Ovary (tissue), 3 donors: ENCODE data around the gene COQ8A.

Source experiments
- POLR2A ChIP-seq: fragments of 450-650 bp; IDR thresholded peaks from one replicate; pipeline ENCODE4 v1.6.1; 2017; ENCODE audit warnings: antibody characterized with exemption, mild to moderate bottlenecking, moderate library complexity
- TF ChIP-seq, protein P1 (sequence below), 3 donors: fragments of 450-650 bp in 2 of 3; fragments of 200-600 bp in 1 of 3; IDR thresholded peaks; one replicate each; pipeline versions ENCODE4 v1.5.1 to v1.8.0; 2016 to 2022; ENCODE audit warnings: antibody characterized with exemption in 3 of 3, mild to moderate bottlenecking in 1 of 3
- donor health status: DM: no; HTN: no; CAD: no.

DNA sequence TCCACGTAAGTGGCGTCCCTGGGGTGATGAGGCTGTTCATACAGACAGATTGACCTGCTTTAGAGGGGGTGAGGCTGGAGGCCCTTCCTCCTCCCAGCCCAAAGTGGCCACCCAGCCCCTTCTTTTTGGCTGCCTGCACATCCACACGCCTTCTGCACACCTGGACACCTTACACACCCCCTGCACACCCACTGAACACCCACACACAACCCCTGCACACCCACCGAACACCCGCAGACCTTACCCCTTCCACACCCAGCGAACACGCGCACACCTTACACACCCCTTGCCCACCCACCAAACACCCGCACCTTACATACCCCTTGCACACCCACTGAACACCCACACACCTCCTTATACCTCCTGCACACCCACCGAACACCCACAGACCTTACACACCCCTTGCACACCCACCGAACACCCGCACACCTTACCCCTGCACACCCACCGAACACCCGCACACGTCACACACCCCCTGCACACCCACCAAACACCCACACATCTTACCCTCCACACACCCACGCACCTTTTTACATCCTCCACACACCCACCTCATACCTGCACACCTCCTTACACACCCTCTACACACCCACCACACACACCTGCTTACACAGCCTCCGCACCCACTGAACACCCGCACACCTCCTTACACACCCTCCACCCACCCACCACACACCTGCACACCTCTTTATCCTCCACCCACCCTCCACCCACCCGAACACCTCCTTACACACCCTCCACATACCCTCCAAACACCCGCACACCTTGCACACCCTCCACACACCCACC, 37.7 kb downstream of the COQ8A start:
- TF ChIP-seq, protein P1, sequence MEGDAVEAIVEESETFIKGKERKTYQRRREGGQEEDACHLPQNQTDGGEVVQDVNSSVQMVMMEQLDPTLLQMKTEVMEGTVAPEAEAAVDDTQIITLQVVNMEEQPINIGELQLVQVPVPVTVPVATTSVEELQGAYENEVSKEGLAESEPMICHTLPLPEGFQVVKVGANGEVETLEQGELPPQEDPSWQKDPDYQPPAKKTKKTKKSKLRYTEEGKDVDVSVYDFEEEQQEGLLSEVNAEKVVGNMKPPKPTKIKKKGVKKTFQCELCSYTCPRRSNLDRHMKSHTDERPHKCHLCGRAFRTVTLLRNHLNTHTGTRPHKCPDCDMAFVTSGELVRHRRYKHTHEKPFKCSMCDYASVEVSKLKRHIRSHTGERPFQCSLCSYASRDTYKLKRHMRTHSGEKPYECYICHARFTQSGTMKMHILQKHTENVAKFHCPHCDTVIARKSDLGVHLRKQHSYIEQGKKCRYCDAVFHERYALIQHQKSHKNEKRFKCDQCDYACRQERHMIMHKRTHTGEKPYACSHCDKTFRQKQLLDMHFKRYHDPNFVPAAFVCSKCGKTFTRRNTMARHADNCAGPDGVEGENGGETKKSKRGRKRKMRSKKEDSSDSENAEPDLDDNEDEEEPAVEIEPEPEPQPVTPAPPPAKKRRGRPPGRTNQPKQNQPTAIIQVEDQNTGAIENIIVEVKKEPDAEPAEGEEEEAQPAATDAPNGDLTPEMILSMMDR (IDR thresholded peaks at IDR 0.05) = no peak
- no peak for TF ChIP-seq POLR2A
